ENCODE results near the gene MCTP1.

Gene MCTP1

DNA sequence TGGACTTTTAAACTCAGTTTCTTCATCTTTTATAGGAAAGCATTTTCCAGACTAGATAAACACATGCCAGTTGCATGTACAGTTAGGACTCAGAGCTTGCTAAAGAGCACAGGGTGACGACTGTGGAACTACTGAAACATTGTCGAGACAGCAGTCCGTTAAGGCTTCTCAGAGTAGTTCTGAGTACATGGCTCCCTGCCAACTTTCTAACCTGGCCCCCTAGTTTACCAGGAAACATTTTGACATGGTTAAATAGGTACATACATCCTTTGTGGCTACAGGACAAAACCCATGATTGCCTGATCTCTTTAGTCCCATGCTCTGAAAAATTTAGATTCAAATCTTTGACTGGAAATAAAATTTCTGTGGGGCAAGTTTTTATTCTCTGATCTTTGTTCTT is 536.7 kb downstream of the MCTP1 start:
- H3K4me3 ChIP-seq (ENCODE audit: low read length): no peak overlapping the region
- H3K4me1 ChIP-seq (ENCODE audit: low read length): no peaks in the 10 kb centered on the region
- no peak overlapping the region for H3K27ac ChIP-seq (ENCODE audit: low read length)
- no peaks in the 10 kb centered on the region for H4K20me1 ChIP-seq (ENCODE audit: insufficient read depth, low read length)
- no peaks in the 10 kb centered on the region for H3K9me3 ChIP-seq (replicated peaks; ENCODE audit: insufficient read depth, low read length)
- no peak overlapping the region for H2AFZ ChIP-seq (ENCODE audit: low read length)
- no peaks in the 10 kb centered on the region for H3F3A ChIP-seq (ENCODE audit: insufficient read depth, low read length)
- H3K4me2 ChIP-seq (ENCODE audit: low read depth, low read length): no peak overlapping the region
- H3K27me3 ChIP-seq (replicated peaks; ENCODE audit: insufficient read depth, low read length): no peaks in the 10 kb centered on the region
- DNase-seq: no peak
- no peaks in the 10 kb centered on the region for H3K79me2 ChIP-seq (ENCODE audit: low read length)
- TF ChIP-seq EZH2phosphoT487 (IDR thresholded peaks at IDR 0.05; ENCODE audit: low read length): no peak
- H3K9me2 ChIP-seq (replicated peaks; ENCODE audit: insufficient read depth, low read length): no peaks in the 10 kb centered on the region
- no peaks in the 10 kb centered on the region for H3K36me3 ChIP-seq (replicated peaks; ENCODE audit: insufficient read depth, low read length)
- no peak overlapping the region for H3K9ac ChIP-seq (ENCODE audit: low read length)

DNA sequence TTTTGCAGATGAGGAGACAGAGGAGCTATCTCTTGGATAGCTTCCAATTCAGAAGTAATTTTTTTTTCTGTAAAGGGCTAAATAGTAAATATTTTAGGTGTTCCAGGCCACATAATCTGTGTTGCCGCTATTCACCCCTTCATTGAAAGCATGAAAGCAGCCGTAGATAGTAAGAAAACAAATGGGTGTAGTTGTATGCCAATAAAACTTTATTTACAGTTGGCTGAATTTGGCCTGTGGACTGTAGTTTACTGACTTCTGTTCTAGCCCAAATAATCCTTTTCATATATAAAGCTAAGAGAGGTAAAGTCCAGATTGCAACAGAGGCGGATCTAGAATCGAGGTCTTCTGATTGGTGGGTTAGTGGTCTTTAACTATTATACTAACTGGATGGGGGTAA is 537.5 kb downstream of the MCTP1 start:
- Histone ChIP-seq H3K27ac (ENCODE audit: low read length) (no peak overlapping the region), H3F3A (ENCODE audit: insufficient read depth, low read length) (no peaks in the 10 kb centered on the region), H3K79me2 (ENCODE audit: low read length) (no peaks in the 10 kb centered on the region), H3K9me2 (replicated peaks; ENCODE audit: insufficient read depth, low read length) (no peaks in the 10 kb centered on the region), H3K27me3 (replicated peaks; ENCODE audit: insufficient read depth, low read length) (no peaks in the 10 kb centered on the region), H3K9me3 (replicated peaks; ENCODE audit: insufficient read depth, low read length) (no peaks in the 10 kb centered on the region), H3K9ac (ENCODE audit: low read length) (no peak overlapping the region), H3K4me2 (ENCODE audit: low read depth, low read length) (no peak overlapping the region), H3K4me1 (ENCODE audit: low read length) (no peaks in the 10 kb centered on the region), H3K4me3 (ENCODE audit: low read length) (no peak overlapping the region), H4K20me1 (ENCODE audit: insufficient read depth, low read length) (no peaks in the 10 kb centered on the region), H3K36me3 (replicated peaks; ENCODE audit: insufficient read depth, low read length) (no peaks in the 10 kb centered on the region), H2AFZ (ENCODE audit: low read length) (no peak overlapping the region)
- TF ChIP-seq EZH2 (optimal IDR thresholded peaks at IDR 0.05; ENCODE audit: low read depth, low read length): no peak
- TF ChIP-seq, protein P1, sequence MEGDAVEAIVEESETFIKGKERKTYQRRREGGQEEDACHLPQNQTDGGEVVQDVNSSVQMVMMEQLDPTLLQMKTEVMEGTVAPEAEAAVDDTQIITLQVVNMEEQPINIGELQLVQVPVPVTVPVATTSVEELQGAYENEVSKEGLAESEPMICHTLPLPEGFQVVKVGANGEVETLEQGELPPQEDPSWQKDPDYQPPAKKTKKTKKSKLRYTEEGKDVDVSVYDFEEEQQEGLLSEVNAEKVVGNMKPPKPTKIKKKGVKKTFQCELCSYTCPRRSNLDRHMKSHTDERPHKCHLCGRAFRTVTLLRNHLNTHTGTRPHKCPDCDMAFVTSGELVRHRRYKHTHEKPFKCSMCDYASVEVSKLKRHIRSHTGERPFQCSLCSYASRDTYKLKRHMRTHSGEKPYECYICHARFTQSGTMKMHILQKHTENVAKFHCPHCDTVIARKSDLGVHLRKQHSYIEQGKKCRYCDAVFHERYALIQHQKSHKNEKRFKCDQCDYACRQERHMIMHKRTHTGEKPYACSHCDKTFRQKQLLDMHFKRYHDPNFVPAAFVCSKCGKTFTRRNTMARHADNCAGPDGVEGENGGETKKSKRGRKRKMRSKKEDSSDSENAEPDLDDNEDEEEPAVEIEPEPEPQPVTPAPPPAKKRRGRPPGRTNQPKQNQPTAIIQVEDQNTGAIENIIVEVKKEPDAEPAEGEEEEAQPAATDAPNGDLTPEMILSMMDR (IDR thresholded peaks at IDR 0.05; ENCODE audit: low read length): no peak
- TF ChIP-seq EZH2phosphoT487 (IDR thresholded peaks at IDR 0.05; ENCODE audit: low read length): no peak
- no peak for DNase-seq

DNA sequence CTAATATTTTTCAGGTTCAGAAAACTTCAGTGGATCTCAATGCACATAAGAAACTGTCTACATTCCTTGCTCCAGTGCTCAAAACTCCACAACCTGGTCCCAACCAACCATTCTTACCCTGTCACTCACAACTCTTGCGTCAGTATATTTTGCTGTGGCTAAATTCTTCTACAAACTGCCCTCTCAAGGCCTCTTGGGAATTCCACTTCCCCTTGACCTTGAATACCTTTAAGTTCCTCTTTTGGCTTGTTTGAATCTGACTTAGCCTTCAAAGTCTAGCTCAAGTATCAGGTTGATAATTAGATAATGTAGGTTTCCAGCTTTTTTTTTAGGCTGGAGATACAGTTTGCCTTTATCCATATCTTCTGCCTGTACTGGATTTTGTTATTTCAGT is 538.2 kb downstream of the MCTP1 start:
- Histone ChIP-seq H3K9ac (ENCODE audit: low read length) (no peak overlapping the region), H3K27me3 (replicated peaks; ENCODE audit: insufficient read depth, low read length) (no peaks in the 10 kb centered on the region), H3K4me3 (ENCODE audit: low read length) (no peak overlapping the region), H2AFZ (ENCODE audit: low read length) (no peak overlapping the region), H3K27ac (ENCODE audit: low read length) (no peak overlapping the region), H3K9me2 (replicated peaks; ENCODE audit: insufficient read depth, low read length) (no peaks in the 10 kb centered on the region), H3K79me2 (ENCODE audit: low read length) (no peaks in the 10 kb centered on the region), H4K20me1 (ENCODE audit: insufficient read depth, low read length) (no peaks in the 10 kb centered on the region), H3K36me3 (replicated peaks; ENCODE audit: insufficient read depth, low read length) (no peaks in the 10 kb centered on the region), H3K9me3 (replicated peaks; ENCODE audit: insufficient read depth, low read length) (no peaks in the 10 kb centered on the region), H3K4me1 (ENCODE audit: low read length) (no peaks in the 10 kb centered on the region), H3F3A (ENCODE audit: insufficient read depth, low read length) (no peaks in the 10 kb centered on the region), H3K4me2 (ENCODE audit: low read depth, low read length) (no peak overlapping the region)
- TF ChIP-seq, protein P1 (IDR thresholded peaks at IDR 0.05; ENCODE audit: low read length): no peak
- TF ChIP-seq EZH2phosphoT487 (IDR thresholded peaks at IDR 0.05; ENCODE audit: low read length): no peak
- TF ChIP-seq EZH2 (optimal IDR thresholded peaks at IDR 0.05; ENCODE audit: low read depth, low read length): no peak
- DNase-seq: no peak

- TF ChIP-seq EZH2phosphoT487 (IDR thresholded peaks at IDR 0.05; ENCODE audit: low read length): no peak
- TF ChIP-seq EZH2 (optimal IDR thresholded peaks at IDR 0.05; ENCODE audit: low read depth, low read length): no peak
- TF ChIP-seq, protein P1 (IDR thresholded peaks at IDR 0.05; ENCODE audit: low read length): no peak
- H3K4me3 ChIP-seq (ENCODE audit: low read length): no peak overlapping the region
- H3K4me2 ChIP-seq (ENCODE audit: low read depth, low read length): no peak overlapping the region
- no peaks in the 10 kb centered on the region for H3K27me3 ChIP-seq (replicated peaks; ENCODE audit: insufficient read depth, low read length)
- DNase-seq: no peak
- no peaks in the 10 kb centered on the region for H4K20me1 ChIP-seq (ENCODE audit: insufficient read depth, low read length)
- H3F3A ChIP-seq (ENCODE audit: insufficient read depth, low read length): no peaks in the 10 kb centered on the region
- no peak overlapping the region for H3K9ac ChIP-seq (ENCODE audit: low read length)
- H2AFZ ChIP-seq (ENCODE audit: low read length): no peak overlapping the region
- H3K79me2 ChIP-seq (ENCODE audit: low read length): no peaks in the 10 kb centered on the region
- no peaks in the 10 kb centered on the region for H3K4me1 ChIP-seq (ENCODE audit: low read length)
- H3K36me3 ChIP-seq (replicated peaks; ENCODE audit: insufficient read depth, low read length): no peaks in the 10 kb centered on the region
- no peaks in the 10 kb centered on the region for H3K9me3 ChIP-seq (replicated peaks; ENCODE audit: insufficient read depth, low read length)
- no peak overlapping the region for H3K27ac ChIP-seq (ENCODE audit: low read length)
- no peaks in the 10 kb centered on the region for H3K9me2 ChIP-seq (replicated peaks; ENCODE audit: insufficient read depth, low read length)
Measured at GRCh38 chr5:94745786-94746730, 538.8 kb downstream of the MCTP1 start.

Measured in MM.1S (cell line).